Stimulated activated CD4-positive, alpha-beta T cell treated with anti-CD3 and anti-CD28 coated beads, Interleukin-2, amount 100 ng/mL, for 48 hours (primary cell): ENCODE results near the gene TMEM238.

Source experiments
- DNase-seq, 2 donors: peaks; one replicate each; pipeline ENCODE4 v3.0.0-alpha.2; 2020

The TMEM238 gene

DNA sequence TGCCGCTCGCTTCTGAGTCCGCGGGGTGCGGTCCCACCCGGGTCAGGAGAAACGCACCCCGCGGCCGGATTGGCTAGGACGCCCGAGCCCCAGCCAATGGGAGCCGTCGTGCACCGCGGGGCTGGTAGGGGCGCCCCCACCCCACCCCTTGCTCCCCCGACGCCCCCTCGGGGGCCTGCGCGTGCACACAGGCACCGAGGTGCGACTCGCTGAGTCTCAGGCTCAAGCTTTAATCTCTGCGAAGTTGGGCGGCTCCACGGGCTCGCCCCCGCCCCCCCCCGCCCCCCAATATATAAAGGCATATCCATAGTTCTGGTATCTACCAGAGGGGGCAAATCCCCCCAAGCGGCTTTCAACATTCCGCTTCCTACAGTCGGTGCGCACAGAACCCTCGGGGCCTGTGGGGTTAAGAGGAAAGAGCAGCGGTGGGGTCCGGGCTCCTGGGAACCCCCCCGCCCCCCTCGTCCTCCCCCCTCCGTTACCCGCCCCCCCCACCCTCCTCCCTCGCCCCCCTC, 29.3 kb downstream of the TMEM238 start, which contains the start of gene COX6B2:
Gene COX6B2 (minus strand): TSS at position 22 of the 515 bp plus-strand sequence. CDS start 198 bp downstream, outside the sequence.
- DNase-seq = no peak

DNA sequence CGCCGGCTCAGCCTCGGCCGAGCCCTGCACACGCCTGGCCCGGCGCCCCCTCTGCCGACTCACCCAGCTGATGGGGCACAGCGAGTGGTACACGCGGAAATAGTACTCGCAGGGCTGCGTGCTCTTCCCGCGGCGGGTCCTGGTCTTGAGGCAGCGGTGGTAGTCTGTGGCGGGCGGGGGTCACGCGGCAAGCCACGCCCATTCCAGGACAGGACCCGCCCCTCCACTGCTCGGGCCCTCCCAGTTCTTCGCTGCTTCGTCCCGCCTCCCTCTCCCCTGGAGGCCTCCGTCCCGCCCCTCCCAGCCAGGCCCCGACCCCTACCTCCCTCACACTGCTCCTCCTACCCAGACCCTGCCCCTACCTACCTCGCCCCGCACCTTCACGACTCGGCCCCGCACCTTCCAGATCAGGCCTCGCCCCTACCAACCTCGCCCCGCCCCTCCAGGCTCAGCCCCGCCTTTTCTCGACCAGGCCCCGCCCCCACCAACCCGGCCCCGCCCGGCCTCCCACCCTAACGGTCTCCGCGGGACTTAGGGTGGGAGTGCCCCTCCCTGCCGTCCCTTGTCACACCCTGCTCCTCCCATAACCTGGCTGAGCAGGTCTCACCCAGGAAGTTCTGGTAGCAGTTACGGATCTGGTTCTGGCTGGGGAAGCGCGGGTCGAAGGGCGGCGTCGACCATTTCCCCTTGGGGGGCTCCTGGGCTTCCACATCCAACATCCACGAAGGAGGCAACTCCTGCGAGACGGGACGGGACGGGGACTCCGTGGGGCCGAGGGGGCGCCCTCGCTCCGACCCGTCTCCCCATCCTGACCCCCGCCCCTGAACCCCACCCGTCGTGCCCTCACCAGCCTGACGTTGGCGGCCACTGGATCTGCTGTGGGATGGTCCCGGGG, 30.0 kb downstream of the TMEM238 start:
- peak; percentile 43 to 61 for DNase-seq

DNA sequence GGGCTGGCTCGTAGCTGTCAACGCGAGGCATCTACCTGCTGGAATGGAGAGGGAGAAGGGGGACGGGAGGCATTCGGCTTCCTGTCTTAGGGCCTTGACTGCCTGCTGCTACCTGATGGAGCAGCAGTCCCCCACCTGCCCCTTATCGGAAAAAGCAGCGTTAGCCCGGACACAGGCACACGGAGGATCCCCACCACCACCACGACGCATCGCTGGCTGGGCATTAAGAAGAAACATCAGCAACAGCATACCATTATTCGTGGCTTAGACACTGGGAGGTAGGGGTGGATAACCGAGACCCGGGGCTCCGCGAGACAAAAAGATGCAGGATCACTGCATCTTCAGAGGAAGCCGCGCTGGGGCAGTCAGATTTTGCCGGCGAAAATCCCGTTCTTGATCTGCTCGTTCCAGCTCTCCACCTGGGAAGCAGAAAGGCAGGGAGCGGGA, 30.7 kb downstream of the TMEM238 start:
- no peak for DNase-seq

DNA sequence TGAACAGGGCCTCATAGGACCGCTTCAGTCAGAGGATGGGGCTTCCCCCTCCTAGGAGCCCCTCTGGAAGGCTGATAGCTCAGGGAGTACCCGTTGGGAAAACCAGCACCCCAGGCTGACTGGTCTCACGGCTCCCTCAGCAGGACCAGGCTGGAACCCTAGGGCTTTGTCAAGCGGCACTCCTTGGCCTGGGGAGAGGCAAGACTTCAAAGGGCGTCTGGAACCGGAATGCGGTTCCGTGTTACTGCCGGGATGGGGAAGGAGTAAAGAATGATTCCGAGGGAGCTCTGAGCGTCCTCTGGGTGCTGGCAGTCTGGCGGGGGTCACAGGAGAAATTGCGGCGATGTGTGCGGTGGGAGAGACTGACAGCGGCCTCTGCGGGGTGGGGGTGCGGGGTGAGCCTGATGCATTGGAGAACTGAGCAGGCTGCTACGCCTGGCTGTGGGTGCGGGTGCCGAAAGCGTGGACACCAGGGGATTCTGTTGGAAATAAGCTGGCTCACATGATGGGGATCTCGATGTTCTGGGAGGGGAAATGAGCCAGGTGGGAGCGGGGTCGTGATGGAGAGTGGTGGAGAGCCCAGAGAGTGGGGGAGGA, 31.4 kb downstream of the TMEM238 start:
- no peak for DNase-seq

DNA sequence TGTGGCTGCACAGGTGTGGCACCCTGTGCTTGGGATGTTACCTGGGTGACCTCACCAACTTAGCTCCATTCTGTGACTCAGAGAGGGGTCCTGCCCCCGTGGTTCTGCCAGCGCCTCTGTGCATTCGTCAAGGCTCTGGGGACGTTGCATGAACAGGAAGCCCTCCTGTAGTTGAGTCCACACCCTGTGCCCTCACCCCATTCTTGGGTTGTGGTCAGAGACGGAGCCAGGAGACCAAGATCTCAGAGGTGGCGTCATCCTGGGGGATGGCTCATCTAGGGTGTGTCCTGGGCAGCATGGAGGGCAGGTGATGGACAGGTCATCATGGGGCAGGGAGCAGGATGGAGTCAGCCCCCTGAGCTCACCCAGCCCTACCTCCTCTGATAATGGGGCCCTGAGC, 32.1 kb downstream of the TMEM238 start:
- DNase-seq = no peak

DNA sequence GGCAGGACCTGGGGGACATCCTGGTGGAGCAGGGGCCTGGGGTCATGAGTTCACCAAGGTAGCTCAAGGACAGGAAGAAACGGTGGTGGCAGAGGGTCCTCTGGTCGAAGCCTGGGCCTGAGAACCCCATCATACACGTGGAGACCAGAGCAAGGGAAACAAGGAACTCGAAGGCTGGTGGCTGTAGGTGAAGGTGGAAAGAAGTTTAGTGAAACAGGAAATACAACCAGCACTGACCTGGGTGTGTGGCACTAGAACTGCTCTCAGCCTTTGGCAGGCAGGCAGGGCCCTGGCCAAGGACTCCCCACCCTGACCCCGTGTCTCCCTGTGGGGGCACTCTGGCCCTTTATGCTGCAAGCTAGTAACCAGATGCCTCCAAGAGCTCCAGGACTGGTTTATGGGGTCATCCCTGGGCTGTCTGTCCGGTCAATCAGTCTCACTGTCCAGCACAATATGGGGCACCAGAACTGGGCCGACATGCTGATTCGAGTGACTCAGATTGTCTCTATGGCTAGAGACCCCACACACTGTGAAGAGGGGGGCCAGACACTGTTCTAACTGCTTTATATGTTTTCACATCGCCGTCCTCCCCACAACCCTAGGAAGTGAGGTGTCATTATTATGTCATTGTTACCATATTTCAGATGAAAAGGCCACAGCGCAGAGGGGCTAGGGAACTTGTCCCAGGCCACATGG, 33.3 kb downstream of the TMEM238 start:
- DNase-seq = no peak

DNA sequence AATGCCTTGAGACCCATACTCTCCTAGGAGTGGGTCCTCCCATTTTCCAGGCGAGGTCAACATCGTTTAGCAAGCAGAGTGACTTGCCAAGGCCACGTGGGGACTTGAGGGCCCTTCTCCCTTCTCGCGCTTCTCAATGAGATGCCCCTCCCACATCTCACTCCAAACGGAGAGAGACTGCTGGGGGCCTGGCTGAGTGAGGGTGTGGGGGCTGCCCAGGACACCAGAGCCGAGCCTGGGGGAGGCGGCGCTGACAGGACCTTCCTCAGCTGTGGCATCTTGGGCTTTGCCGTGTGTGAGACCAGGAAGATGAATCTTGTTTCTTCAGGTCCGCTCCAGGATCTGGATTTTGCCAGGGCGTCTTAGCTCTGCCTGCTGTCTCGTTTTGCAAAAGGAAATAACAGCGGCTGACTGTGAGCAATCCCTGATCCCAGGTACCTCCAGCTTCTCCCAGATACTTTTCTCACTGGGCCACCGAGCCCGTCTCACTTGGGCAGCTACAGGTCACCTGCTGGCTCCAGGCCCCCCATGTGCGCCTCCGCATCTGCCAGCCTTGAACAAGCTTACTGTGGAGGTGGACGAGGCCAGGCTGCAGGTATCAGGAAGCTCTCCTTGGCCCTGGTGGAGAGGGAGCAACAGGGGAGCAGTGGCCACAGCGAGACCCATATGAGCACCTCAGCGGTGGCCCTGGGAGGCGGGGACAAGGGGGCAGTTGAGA, 35.6 kb downstream of the TMEM238 start:
- no peak for DNase-seq

DNA sequence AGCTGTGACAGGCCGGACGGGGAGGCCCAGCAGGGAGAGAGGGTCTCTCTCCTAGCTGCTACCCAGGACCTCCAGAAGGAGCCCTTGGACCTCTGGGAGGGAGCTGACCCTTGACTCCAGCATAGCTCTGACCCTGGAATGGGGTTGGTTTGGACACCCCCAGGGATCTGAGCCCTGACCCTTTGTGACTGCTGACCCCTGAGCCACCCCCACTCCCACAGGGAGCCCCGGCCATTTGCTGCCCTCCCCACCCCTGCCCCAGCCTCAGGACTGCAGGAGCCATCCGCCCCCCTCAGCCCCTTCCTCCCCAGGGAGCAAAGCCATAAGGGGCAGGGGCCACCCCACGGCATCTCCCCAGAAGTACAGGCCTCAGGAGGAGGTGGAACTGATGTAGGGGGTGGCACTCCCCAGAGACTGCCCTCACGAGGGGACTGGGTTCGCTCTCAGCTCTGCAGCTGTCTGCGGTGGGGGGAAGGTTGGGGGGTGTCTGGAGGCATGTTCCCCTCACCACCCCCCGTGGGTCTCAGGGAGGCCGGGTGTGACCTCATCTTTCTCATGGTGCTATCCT, 36.6 kb downstream of the TMEM238 start:
- DNase-seq = no peak

DNA sequence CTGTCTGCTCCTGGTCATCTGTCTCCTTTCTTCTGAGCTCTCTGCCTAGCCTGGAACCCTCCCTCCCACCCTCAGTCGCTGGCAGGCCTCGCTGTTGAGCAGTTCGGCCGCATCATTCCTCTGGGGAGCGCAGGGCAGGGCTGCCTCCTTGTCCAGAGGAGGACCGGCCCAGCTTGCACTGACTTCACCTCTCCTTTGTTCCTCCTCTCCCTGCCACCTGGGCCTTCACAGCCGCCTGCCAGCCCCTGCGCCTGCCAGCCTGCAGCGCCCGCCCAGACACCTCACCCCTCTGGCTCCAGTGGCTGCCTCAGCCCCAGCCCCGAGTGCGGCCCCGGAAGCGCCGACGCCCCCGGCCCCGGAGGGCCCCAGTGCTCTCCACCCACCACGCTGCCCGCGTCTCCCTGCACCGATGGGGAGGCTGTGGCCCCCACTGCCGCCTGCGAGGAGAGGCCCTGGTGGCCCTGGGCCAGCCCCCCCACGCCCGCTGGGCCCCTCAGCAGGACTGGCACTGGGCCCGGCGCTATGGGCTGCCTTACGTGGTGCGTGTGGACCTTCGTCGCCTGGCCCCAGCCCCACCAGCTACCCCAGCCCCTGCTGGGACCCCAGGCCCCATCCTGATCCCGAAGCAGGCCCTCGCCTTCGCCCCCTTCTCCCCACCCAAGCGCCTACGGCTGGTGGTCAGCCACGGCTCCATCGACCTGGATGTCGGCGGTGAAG, 37.2 kb downstream of the TMEM238 start:
- no peak for DNase-seq

DNA sequence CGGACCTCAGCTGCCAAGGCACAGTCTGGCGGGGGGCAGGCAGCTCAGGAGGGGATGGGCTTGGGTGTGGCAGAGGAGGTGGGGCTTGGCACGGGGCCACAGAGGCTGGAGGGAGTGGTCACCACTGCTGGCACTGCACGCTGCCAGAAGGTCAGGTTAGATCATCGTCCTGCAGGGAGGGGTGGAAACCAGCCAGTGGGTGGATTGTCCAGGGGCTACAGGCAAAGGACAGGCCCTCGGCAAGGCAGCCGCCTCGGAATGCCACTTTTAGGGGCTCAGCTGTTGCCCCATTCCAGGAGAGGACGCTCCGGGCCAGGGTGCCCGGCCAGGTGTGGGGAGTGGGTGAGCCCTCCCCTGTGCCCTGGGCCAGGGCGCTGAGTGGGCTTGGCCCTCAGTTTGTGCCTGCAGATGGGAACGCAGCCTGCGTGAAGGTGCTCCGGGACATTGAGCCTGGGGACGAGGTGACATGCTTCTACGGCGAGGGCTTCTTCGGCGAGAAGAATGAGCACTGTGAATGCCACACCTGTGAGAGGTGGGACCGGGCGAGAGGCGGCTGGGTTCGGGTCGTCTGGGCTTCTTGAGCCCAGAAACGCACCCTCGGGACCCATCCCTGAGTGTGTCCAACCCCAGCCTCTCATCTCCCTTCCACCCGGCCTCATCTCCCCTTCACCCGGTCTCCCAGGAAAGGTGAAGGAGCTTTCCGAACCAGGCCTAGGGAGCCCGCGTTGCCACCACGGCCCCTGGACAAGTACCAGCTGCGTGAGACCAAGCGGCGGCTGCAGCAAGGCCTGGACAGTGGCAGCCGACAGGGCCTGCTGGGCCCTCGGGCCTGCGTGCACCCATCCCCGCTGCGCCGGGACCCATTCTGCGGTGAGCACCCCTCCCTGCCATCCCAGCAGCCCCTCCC, 38.0 kb downstream of the TMEM238 start:
- DNase-seq = no peak

DNA sequence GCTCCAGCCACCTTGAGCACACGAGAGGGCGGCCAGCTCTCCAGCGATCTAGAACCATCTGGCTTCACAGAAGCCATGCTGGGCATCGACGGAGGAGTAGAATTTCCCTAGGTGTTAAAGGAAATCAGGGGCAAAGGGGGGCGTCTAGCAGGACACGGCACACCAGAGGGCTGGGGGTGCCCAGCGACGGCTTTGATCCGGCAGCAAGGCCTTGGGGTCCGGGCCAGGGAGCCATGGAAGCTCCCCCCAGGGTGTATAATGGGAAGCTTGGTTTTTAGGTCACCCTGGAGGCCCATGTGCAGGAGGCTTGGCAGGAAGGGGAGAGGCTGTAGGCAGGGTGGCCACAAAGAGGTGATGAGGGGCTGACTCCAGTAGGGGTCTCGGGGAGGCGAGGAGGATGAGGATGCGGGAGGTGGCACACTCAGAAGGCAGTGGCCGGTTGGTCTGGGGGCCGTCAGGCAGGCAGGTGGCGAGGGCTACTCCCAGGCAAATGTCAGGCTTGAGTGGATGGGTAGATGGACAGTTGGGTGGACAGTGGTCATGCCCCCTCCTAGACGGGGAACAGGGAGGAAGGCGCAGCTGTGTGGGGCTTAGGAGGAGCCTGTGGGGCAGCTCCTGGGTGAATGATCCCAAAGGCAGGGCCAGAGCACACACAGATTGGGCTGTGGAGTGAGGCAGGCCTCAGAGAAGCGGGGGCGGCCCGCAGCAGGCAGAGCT, 38.8 kb downstream of the TMEM238 start:
- DNase-seq = no peak

DNA sequence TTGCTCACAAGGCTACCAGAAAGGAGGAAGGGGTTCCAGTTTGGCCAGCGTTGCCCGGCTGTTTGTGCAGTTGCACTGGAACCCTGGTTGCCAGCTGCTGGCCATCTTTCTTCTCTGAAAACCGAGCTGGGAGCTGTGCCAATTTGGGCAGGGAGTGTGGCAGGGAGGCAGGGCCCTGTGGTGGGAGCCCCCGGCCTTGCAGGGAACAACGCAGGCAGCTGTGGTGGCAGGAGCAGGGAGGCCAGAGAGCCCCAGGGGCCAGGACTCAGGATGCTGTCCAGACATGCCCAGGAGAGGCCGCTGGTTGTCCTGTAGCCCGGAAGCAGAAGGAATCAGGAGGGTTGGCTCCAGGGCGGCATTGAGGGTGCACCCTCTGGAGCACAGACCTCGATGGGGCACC, 39.6 kb downstream of the TMEM238 start:
- no peak for DNase-seq

DNA sequence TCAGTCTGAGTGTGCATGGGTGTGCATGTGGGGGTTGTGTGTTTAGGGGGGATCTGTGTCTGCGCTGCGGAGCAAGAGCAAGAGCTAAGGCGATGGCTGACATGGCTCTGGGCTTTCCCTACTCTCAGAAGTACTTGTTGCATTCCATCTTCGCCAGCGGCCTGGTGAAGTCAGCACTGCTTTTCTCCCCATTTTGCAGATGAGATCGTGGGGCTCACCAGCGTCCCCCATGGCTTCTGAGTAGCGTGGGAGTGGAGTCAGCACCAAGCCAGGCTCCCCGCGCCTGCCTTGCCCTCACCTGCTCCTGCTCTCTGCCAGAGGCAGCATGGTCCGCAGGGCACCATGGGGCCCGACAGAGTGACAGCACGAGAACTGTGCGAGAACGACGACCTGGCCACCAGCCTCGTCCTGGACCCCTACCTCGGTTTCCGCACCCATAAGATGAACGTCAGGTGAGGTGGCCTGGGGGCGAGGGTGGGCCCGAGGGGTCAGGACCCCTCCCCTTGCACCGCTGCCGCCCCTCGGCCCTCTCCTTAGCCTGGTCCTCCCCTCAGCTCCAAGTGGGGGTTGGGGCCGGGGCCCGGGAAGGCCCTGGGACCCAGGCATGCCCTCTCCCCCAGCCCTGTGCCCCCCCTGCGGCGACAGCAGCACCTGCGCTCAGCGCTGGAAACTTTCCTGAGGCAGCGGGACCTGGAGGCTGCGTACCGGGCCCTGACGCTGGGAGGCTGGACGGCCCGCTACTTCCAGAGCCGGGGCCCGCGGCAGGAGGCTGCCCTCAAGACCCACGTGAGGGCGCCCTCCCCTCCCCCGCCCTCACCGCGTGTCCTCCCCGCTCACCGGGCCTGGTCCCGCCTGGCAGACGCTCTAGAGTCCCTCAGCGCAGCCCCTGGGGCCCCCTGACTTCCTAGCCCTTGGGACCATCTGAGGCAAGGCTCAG, 42.2 kb downstream of the TMEM238 start:
- no peak for DNase-seq

DNA sequence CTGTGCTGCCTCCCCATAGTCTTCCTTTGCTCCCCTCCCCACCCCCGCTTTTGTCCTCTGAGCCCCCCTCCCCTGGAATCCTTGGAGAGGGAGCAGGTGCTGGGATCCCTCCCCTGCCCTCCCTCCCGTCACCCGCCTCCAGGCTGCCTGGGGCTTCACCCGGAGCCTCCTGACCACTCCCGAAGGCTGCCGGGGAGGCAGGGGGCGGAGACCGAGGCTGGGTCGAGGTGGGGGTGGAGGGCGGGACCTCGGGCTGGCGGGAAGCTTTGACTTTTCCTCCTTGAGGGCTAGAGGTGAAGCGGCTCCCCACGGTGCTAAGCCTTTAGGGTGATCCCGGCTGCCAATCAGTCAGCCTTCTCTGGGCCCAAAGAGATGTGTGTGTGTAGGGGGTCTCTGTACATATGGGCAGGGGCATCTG, 42.9 kb downstream of the TMEM238 start:
- peak; percentile 60 to 64 for DNase-seq

DNA sequence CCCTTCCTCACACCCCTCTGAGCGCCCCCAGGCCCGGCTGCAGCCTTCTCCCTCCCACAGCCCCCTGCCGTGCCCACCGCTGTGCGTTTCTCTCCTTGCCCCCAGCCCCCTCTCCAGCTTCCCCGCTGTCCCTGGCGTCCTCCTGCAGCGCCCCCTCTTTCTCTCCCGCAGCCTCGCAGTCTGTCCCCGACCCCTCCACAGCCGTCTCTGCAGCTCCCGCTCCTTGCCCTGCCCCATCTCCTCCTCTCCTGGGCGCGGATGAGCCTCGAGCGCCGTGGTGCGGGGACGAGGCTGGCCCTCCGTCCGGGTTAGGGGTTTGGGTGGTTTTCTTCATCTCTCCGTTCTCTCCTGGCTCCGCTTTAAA, 43.3 kb downstream of the TMEM238 start:
- DNase-seq = no peak

DNA sequence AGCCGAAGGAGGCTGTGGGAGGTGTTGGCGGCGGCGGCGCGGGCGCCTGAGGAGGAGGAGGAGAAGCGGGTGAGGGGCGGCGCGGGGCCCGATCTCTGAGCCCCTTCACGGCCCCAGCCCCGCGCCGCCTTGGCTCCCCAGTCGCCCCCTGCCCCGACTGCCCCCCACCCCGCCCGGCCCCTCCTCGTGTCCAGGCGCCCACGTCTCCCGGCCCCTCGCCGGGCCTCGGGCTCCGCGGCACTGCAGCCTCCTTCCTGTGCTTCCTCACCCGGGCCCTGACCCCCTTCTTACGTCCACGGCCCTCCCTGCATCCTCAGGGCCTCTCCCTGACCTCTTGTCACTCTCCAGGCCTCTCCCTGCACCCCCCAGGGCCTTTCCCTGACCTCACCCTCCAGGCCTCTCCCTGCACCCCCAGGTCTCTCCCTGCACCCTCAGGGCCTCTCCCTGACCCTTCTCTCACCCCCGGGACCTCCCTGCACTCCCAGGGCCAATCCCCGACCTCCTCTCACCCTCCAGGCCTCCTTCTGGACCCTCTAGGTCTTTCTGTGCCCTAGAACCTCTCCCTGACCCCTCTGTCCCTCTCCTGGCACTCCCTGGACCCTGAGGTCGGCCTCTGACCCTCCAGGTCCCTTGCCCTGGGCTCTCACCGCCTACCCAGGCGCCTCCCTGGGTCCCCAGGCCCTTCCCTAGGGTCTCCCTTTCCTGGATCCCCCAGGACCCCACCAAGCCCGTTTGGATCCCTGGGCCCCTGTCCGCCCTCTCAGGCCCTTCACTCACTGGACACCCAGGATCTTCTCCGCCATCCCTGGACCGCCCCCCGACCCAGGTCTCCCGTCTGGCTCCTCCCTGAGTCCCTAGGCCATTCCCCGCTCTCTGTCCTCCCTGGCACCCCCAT, 44.0 kb downstream of the TMEM238 start:
- DNase-seq = no peak

DNA sequence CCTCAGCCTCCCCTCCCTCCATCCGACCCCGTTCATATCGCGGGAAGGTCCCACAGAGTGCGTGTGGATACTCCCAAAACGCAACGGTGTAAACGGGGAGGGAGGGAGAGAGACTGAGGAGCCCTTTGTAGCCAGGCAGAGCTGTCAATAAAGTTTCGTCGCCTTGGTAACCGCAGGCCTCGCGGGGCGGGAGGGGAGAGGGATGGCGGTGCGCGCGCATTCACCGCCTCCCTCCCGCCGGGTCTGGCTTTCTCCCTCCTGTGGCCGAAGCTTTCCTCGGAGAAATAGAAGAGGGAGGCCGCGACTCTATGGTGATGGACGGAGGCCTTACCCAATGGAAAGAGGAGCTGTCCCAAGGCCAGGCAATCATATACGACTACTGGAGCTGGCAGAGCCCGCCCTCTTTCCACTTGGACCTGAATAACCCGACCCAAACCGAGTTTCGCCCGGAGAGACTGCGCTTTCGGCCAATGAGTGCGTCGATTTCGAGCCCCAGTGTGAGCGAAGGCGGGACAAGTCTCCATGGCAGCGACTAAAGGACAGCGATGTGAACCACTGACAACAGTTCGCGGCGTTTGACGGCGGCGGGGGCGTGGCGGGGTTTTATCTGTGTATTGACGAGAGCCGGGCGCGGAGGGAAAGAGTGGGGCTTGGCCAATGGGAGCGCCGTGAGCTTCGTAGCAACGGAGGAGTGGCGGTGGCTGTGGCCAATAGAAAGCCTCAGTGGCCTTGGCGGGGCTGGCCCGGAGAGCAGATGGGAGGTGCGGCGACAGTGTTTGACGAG, 44.8 kb downstream of the TMEM238 start, which contains the start of gene KMT5C:
Gene KMT5C (plus strand): TSS at position 772 of the 784 bp plus-strand sequence. CDS start 2,061 bp downstream, outside the sequence.
- DNase-seq = peak; percentile 100
